ENCODE measurements around the gene CUL2.
A peak's percentile ranks its signal among the peaks of the same experiment; 100 is the strongest.
"Not testable (repeated sequence)": the region's sequence is repeated elsewhere in the genome, so short reads cannot be mapped to it uniquely, and the experiment has no call there.

The CUL2 gene

DNA sequence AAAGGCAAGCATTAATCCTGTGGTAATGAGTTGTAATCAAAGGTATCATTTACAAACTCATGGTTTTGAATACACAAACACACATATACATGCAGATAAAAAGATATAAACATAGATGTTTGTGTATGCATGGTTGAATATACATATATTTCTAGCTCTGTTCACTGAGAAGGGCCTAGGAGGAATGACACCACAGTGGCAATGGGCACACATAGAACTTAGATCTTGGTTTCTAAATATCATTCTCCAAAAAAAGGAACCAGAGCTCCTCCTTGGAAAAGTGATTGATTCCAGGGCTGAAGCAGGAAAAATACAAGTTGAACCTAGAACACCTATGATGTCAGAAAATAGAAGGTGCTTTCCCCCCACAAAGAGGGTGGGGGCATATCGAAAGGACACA, 6.9 kb downstream of the CUL2 start:
- Histone ChIP-seq H3K4me2 (no peak overlapping the region), H3K27ac (no peak overlapping the region), H3K9me3 (peaks cover 15% of the 10 kb centered on the region), H3K36me3 (peaks cover 60% of the 10 kb centered on the region), H3K4me1 (peaks cover 7% of the 10 kb centered on the region; the same call in 1 of the 2 replicates), H3K9ac (no peak overlapping the region), H4K20me1 (peaks cover 51% of the 10 kb centered on the region), H3K4me3 (no peak overlapping the region), H3K27me3 (no peaks in the 10 kb centered on the region)
- no peak for TF ChIP-seq Cebpa-rat (IDR thresholded peaks at IDR 0.05)

DNA sequence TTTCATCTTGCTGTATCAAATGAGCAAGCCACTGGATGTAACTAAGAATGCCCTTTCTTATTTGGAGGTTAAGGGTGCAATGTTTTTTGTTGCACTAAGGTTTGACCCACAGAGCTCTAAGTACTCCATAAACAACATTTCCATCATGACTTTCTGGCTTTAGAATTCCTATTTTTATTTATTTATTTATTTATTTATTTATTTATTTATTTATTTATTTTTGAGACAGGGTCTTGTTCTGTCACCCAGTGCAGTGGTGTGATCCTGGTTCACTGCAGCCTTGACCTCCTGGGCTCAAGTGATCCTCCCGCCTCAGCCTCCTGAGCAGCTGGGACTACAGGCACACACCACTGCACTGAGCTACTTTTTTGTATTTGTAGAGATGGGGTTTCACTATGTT, 9.9 kb downstream of the CUL2 start:
- H3K36me3 ChIP-seq = peaks cover 50% of the 10 kb centered on the region
- peaks cover 15% of the 10 kb centered on the region for H3K9me3 ChIP-seq
- H3K4me1 ChIP-seq, H3K27ac ChIP-seq, H3K9ac ChIP-seq, H3K27me3 ChIP-seq, H3K4me2 ChIP-seq, H3K4me3 ChIP-seq: not testable (repeated sequence)
- peaks cover 54% of the 10 kb centered on the region for H4K20me1 ChIP-seq

DNA sequence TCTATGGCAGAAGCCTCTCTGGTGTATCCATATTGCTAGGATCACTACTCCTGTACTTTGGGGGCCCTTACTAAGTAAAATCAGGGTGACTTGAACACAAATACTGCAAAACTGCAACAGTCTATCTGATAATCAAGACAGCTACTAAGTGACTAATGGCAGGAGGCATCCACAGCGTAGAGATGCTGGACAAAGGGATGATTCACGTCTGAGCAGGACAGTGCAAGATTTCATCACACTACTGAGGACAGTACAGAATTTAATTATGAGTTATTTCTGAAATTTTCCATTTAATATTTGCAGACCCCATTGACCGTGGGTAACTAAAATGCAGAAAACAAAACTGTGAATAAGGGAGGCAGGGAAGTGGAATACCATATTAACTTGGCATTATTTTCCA, 10.4 kb downstream of the CUL2 start:
- Histone ChIP-seq H4K20me1 (peaks cover 59% of the 10 kb centered on the region), H3K4me2 (no peak overlapping the region), H3K27ac (no peak overlapping the region), H3K36me3 (peaks cover 46% of the 10 kb centered on the region), H3K4me3 (no peak overlapping the region), H3K9me3 (peaks cover 15% of the 10 kb centered on the region), H3K9ac (no peak overlapping the region), H3K27me3 (no peaks in the 10 kb centered on the region), H3K4me1 (no peaks in the 10 kb centered on the region)
- no peak for TF ChIP-seq Cebpa-rat (IDR thresholded peaks at IDR 0.05)

DNA sequence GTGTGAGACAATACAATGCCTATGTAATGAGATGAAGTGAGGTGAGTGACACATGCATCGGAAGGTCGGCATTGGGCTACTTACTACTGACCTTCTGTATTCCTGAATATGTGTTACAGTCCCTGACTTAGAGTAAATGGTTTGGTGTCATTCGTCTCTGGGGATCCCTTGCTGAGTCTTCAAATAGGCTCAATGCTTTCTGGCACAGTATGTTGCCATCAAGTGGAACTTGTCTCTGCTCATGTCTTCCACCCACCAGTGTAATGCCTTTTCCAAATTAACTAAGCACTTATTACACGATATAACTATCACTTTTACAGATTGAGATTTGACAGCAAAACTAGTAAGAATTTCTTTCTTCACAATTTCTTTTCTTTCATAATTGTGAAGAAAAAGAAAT, 10.9 kb downstream of the CUL2 start:
- H3K4me2 ChIP-seq = no peak overlapping the region
- no peaks in the 10 kb centered on the region for H3K4me1 ChIP-seq
- H3K27me3 ChIP-seq = no peaks in the 10 kb centered on the region
- H3K9ac ChIP-seq = no peak overlapping the region
- no peak overlapping the region for H3K4me3 ChIP-seq
- no peak overlapping the region for H3K27ac ChIP-seq
- peaks cover 64% of the 10 kb centered on the region for H4K20me1 ChIP-seq
- peaks cover 49% of the 10 kb centered on the region for H3K36me3 ChIP-seq
- TF ChIP-seq Cebpa-rat (IDR thresholded peaks at IDR 0.05) = no peak
- peaks cover 15% of the 10 kb centered on the region for H3K9me3 ChIP-seq

DNA sequence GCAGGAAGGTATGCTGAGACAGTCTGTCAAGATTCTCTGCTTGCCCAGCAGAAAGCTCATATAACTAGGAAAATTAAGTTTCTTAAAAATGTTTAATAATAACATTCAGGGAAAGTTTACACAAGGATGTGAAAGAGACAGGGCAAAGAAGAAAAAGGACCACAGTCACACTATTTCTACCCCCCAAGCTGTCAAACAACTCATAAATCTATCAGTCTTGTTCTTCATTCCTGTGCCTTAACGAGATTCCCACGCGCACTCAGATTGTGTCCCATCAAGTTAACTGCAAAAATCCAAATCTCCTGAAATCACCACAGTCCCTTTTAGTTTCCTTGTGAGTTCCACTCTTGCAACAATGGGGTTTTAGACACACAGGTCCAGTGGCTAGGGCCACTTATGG, 14.9 kb downstream of the CUL2 start:
- Histone ChIP-seq H3K4me1 (no peaks in the 10 kb centered on the region), H3K36me3 (peaks cover 43% of the 10 kb centered on the region), H3K27me3 (no peaks in the 10 kb centered on the region), H3K4me3 (no peak overlapping the region), H3K4me2 (no peak overlapping the region), H3K9ac (no peak overlapping the region), H3K27ac (no peak overlapping the region), H3K9me3 (no peaks in the 10 kb centered on the region), H4K20me1 (peaks cover 84% of the 10 kb centered on the region)
- no peak for TF ChIP-seq Cebpa-rat (IDR thresholded peaks at IDR 0.05)

DNA sequence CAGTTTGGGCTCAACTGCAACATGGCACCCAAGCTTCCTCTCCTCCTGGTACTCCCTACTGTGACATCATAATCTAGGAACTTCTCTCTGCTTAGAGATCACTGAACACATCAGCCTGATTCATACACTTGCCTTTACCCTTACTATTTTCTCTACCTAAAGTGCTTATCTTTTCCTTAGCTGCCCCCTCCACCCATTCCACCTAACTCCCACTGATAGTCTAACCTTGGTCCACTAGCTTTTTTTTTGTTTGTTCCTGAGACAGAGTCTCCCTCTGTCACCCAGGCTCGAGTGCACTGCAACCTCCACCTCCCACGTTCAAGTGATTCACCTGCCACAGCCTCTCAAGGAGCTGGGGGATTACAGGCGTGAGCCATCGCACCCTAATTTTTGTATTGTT, 15.9 kb downstream of the CUL2 start:
- no peak overlapping the region for H3K27ac ChIP-seq
- H3K4me2 ChIP-seq = no peak overlapping the region
- TF ChIP-seq Cebpa-rat (IDR thresholded peaks at IDR 0.05) = no peak
- H3K4me1 ChIP-seq = no peaks in the 10 kb centered on the region
- H3K9me3 ChIP-seq = no peaks in the 10 kb centered on the region
- peaks cover 53% of the 10 kb centered on the region for H3K36me3 ChIP-seq
- no peak overlapping the region for H3K9ac ChIP-seq
- H4K20me1 ChIP-seq = peaks cover 85% of the 10 kb centered on the region
- no peaks in the 10 kb centered on the region for H3K27me3 ChIP-seq
- H3K4me3 ChIP-seq = no peak overlapping the region

DNA sequence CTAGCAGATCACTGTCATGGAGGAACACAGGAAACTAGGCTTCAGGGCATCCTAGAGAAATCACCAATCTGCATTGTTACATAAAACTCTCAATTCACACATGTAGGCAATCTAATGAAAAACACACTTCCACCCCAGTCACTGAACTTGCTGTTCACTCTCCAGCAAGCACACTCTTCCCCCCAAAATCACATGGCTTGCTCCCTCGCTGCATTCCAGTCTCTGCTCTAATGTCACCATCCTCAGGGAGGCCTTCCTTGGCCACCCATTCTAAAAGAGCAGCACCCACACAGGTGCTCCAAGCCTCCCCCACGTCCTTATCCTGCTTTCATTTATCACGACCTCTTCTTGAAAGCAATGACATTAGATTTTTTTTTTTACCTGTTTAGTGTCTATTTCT, 19.6 kb downstream of the CUL2 start:
- Histone ChIP-seq H3K27me3 (no peaks in the 10 kb centered on the region), H3K4me3 (no peak overlapping the region), H3K4me1 (no peaks in the 10 kb centered on the region), H3K4me2 (no peak overlapping the region), H3K27ac (no peak overlapping the region), H3K9me3 (no peaks in the 10 kb centered on the region), H3K9ac (no peak overlapping the region), H4K20me1 (peaks cover 64% of the 10 kb centered on the region), H3K36me3 (peaks cover 75% of the 10 kb centered on the region)
- TF ChIP-seq Cebpa-rat (IDR thresholded peaks at IDR 0.05) = no peak

DNA sequence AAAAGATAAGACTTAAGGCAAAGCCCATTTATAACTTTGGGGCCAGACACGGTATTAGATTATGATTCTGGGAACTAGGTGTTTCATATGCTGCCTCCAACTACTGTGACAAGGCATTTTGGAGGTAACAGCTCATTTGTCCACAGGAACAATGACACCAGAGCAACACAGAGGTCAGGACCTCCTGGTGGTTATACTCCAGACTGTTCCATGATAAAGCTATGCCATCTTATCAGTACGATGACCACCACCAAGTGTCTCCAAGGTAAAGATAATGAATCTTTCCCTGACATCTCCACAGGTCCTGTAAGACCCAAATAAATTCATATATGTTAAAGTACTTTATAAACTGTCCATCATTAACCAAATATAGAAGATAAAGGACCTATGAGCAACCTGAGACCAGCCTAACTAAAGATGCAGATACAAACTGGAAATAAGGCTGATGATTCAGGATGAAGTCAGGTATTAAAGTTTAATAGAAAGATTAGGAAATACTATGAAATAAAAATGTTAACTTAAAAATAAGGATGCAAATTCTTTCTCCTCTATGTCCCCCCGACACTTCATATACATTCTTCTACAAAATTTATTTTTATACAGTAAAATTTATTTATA, 26.2 kb downstream of the CUL2 start:
- Histone ChIP-seq H3K27me3 (no peaks in the 10 kb centered on the region), H3K4me2 (no peak overlapping the region), H3K9me3 (no peaks in the 10 kb centered on the region), H3K4me3 (no peak overlapping the region), H3K9ac (no peak overlapping the region), H4K20me1 (0 out of 2 replicates have a peak, but pooled peaks cover 10% of the 10 kb centered on the region), H3K4me1 (peaks cover 1% of the 10 kb centered on the region), H3K27ac (no peak overlapping the region), H3K36me3 (peaks cover 92% of the 10 kb centered on the region)
- no peak for TF ChIP-seq Cebpa-rat (IDR thresholded peaks at IDR 0.05)

DNA sequence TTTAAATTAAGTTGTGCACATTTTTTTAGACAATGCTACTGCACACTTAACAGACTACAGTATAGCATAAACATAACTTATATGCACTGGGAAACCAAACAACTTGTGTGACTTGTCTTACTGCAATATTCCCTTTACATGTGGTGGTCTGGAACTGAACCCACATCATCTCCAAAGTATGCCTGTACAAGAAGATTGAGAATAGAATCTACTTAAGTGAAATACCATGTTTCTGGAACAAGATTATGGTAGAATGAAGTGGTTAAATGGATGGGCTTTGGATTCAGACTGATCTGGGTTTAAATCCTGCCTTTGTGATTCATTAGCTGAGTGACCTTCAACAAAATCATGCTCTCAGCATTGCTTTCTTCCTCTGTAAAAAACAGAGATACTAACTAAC, 30.7 kb downstream of the CUL2 start:
- H3K27me3 ChIP-seq = no peaks in the 10 kb centered on the region
- peaks cover under 1% of the 10 kb centered on the region; the same call in 1 of the 2 replicates for H4K20me1 ChIP-seq
- H3K4me1 ChIP-seq = peaks cover 20% of the 10 kb centered on the region
- no peaks in the 10 kb centered on the region for H3K9me3 ChIP-seq
- no peak overlapping the region for H3K4me2 ChIP-seq
- no peak overlapping the region for H3K4me3 ChIP-seq
- H3K36me3 ChIP-seq = peaks cover 78% of the 10 kb centered on the region
- no peak overlapping the region for H3K27ac ChIP-seq
- no peak overlapping the region for H3K9ac ChIP-seq
- no peak for TF ChIP-seq Cebpa-rat (IDR thresholded peaks at IDR 0.05)

DNA sequence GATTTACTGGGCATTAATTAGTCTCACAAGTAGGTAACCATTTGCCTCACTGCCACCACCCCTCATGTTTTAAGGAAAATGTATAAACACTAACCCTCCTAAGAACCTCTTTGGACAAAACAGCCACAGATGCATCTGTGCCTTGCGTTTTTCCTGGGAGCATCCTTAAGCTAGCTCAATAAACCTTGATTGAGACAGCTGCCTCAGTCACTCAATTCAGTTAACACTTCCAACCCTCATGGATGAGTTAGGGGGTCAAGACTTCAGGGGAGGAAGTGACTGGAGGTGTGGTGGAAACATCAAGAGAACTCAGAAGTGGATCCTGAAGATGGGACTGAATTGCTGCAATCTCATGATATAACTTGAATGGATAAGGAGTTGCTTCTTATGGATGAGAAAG, 31.5 kb downstream of the CUL2 start:
- Histone ChIP-seq H3K4me2 (peak overlapping the region; percentile 54), H4K20me1 (no peaks in the 10 kb centered on the region; the same call in 1 of the 2 replicates), H3K36me3 (peaks cover 74% of the 10 kb centered on the region), H3K4me3 (no peak overlapping the region), H3K27me3 (no peaks in the 10 kb centered on the region), H3K9ac (no peak overlapping the region), H3K9me3 (no peaks in the 10 kb centered on the region), H3K4me1 (peaks cover 20% of the 10 kb centered on the region), H3K27ac (no peak overlapping the region; the same call in 1 of the 2 replicates)
- no peak for TF ChIP-seq Cebpa-rat (IDR thresholded peaks at IDR 0.05)

DNA sequence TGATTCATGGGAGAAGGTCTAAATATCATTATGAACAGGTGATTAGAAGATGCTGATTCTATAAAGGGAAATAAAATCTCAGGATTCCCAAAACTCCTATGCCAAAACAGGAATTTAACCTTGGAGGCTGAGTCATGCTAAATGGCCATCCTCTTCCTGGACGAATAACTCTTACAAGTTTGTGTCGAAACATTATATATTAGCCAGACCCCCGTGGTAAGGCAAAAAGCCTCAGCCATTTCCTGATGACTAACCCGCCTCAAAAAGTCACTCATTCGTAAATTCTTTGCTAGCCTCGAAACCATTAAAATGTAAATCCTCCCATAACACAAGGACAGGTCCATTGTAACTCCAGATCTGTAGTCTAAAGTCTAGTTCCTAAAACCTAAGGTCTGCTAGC, 32.0 kb downstream of the CUL2 start:
- Histone ChIP-seq H3K36me3 (peaks cover 72% of the 10 kb centered on the region), H3K27ac (no peak overlapping the region; the same call in 1 of the 2 replicates), H3K9me3 (no peaks in the 10 kb centered on the region), H3K9ac (no peak overlapping the region), H3K4me3 (no peak overlapping the region), H3K4me1 (peaks cover 20% of the 10 kb centered on the region), H3K4me2 (peak overlapping the region; percentile 54), H3K27me3 (no peaks in the 10 kb centered on the region), H4K20me1 (no peaks in the 10 kb centered on the region; the same call in 1 of the 2 replicates)
- TF ChIP-seq Cebpa-rat (IDR thresholded peaks at IDR 0.05) = no peak
